Activated CD4-positive, alpha-beta T cell treated with anti-CD3 and anti-CD28 coated beads for 24 hours (primary cell): ENCODE results near the gene THSD7B.
"Not testable (repeated sequence)": the region's sequence is repeated elsewhere in the genome, so short reads cannot be mapped to it uniquely, and the experiment has no call there.

Experiments used
- DNase-seq, 2 donors: peaks; one replicate each; pipeline ENCODE4 v3.0.0-alpha.2; 2020; ENCODE audit warnings: low read depth in 2 of 2

Gene THSD7B

GRCh38 chr2:136765256-136766072 lies at the start of gene THSD7B:
Gene THSD7B (plus strand): TSS chr2:136765545. CDS start chr2:136882179, 116,634 bp downstream.
- DNase-seq = no peak

GRCh38 chr2:136718273-136718672 lies 47.1 kb upstream of the THSD7B start:
- no peak for DNase-seq

- DNase-seq = no peak
Measured at GRCh38 chr2:136727973-136728699, 37.2 kb upstream of the THSD7B start.

- no peak for DNase-seq
Measured at GRCh38 chr2:136736236-136736635, 29.1 kb upstream of the THSD7B start.

- DNase-seq = no peak
Measured at GRCh38 chr2:136738044-136738443, 27.3 kb upstream of the THSD7B start.

GRCh38 chr2:136741471-136741870 lies 23.9 kb upstream of the THSD7B start:
- no peak for DNase-seq

- no peak for DNase-seq
Measured at GRCh38 chr2:136750065-136750464, 15.3 kb upstream of the THSD7B start.

GRCh38 chr2:136751406-136751805 lies 13.9 kb upstream of the THSD7B start:
- DNase-seq = no peak

- not testable (repeated sequence) for DNase-seq
Measured at GRCh38 chr2:136758504-136758903, 6.8 kb upstream of the THSD7B start.

GRCh38 chr2:136764452-136765255 lies 691 bp upstream of the THSD7B start:
- DNase-seq = no peak

- DNase-seq = no peak
Measured at GRCh38 chr2:136766073-136766404, 694 bp downstream of the THSD7B start.

GRCh38 chr2:136767030-136767429 lies 1.7 kb downstream of the THSD7B start:
- no peak for DNase-seq

GRCh38 chr2:136769871-136770270 lies 4.5 kb downstream of the THSD7B start:
- no peak for DNase-seq

- DNase-seq = no peak
Measured at GRCh38 chr2:136770384-136770783, 5.0 kb downstream of the THSD7B start.

GRCh38 chr2:136777391-136777790 lies 12.0 kb downstream of the THSD7B start:
- no peak for DNase-seq

- DNase-seq = no peak
Measured at GRCh38 chr2:136783856-136784255, 18.5 kb downstream of the THSD7B start.

GRCh38 chr2:136785215-136785614 lies 19.9 kb downstream of the THSD7B start:
- DNase-seq = no peak

GRCh38 chr2:136787970-136788369 lies 22.6 kb downstream of the THSD7B start:
- no peak for DNase-seq

GRCh38 chr2:136796339-136796738 lies 31.0 kb downstream of the THSD7B start:
- DNase-seq = no peak

GRCh38 chr2:136798766-136799165 lies 33.4 kb downstream of the THSD7B start:
- no peak for DNase-seq

GRCh38 chr2:136801661-136802060 lies 36.3 kb downstream of the THSD7B start:
- no peak for DNase-seq

- no peak for DNase-seq
Measured at GRCh38 chr2:136809998-136810397, 44.7 kb downstream of the THSD7B start.
